Activated CD8-positive, alpha-beta memory T cell treated with anti-CD3 and anti-CD28 coated beads for 1 hour (primary cell): Measurements from ENCODE around the gene SCAF4.
"Not testable (repeated sequence)": the region's sequence is repeated elsewhere in the genome, so short reads cannot be mapped to it uniquely, and the experiment has no call there.

Source experiments
- DNase-seq, 2 donors: peaks; one replicate each; pipeline ENCODE4 v3.0.0-alpha.2; 2020; ENCODE audit warnings: low read depth in 1 of 2; ENCODE audit errors: extremely low read depth in 1 of 2

SCAF4 gene, protein sequence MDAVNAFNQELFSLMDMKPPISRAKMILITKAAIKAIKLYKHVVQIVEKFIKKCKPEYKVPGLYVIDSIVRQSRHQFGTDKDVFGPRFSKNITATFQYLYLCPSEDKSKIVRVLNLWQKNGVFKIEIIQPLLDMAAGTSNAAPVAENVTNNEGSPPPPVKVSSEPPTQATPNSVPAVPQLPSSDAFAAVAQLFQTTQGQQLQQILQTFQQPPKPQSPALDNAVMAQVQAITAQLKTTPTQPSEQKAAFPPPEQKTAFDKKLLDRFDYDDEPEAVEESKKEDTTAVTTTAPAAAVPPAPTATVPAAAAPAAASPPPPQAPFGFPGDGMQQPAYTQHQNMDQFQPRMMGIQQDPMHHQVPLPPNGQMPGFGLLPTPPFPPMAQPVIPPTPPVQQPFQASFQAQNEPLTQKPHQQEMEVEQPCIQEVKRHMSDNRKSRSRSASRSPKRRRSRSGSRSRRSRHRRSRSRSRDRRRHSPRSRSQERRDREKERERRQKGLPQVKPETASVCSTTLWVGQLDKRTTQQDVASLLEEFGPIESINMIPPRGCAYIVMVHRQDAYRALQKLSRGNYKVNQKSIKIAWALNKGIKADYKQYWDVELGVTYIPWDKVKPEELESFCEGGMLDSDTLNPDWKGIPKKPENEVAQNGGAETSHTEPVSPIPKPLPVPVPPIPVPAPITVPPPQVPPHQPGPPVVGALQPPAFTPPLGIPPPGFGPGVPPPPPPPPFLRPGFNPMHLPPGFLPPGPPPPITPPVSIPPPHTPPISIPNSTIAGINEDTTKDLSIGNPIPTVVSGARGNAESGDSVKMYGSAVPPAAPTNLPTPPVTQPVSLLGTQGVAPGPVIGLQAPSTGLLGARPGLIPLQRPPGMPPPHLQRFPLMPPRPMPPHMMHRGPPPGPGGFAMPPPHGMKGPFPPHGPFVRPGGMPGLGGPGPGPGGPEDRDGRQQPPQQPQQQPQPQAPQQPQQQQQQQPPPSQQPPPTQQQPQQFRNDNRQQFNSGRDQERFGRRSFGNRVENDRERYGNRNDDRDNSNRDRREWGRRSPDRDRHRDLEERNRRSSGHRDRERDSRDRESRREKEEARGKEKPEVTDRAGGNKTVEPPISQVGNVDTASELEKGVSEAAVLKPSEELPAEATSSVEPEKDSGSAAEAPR

DNA sequence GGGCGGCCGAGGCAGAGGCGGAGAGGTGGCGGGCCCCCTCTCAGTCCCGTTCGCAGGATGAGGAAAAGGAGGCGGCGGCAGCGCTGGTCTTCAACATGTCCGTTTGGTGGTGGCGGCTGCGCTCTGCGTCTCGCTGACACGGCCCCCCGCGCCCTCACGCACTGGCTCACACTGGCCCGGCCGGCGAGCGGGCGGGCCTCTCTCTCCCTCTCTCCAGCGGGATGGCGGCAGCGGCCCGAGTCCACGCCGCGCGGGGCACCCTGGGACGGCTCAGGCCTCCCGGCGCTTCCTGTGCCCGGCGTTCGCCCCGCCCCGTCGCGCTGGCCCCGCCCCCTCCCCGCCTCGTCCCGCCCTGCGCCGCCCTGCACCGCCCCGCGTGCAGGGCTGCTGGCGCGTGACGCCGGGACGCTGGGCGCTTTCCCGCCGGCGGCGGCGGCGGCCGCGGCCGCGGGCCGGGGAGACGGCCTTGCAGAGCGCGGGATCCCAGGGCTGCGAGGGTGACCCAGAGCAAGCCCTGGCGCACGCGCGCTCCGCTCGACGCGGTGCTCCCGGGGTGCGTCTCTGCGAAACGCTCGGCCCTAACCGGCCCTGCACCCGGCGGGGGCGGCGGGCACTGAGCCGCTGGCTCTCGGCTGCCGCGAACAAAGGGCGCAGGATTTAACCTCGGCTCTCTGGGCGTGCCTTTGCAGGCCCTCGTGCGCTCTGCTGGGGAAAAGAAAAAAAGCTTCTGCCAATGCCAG, at the start of gene SCAF4:
Gene SCAF4 (minus strand): TSS at position 262 of the 740 bp plus-strand sequence. CDS start 426 bp downstream, outside the sequence.
- peak in 1 of 2 donors; percentile 74 for DNase-seq

DNA sequence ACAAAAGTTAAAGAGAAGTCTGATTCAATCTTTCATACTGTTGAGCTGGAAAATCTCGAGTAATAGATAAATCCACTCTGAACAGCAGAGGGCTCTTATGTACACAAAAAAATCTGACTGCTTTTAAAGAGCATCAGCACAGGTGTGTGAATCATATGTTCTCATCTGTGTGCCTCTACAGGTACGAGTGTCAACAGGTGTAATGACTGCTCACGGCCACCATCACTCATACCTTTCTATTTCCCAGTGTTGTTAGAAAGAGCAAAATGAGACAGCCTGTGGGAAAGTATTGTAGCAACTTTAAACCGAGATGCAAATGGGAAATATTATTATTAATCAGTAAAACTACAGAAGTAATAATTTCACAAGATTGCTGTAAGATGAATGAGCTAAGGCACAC, 49.0 kb upstream of the SCAF4 start:
- DNase-seq, result no peak

DNA sequence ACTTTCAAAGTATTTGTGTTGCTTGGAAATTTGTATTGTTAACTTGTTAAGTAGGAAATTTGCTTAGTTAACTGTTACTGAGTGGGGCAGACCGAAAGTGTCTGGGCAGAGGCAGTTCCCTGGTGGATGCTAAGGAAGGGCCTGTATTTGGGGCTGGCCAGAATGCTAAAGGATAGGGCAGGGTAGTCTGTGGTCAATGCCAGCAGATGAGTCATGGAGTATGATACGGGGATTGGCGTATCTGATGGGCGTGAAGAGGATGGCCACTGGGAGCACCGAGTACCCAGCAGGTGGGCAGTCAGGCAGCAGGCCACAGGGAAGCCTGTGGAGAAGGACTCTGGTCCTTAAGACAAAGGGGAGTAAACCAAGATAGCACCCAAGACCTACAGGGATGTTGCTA, 46.6 kb upstream of the SCAF4 start:
- no peak for DNase-seq

DNA sequence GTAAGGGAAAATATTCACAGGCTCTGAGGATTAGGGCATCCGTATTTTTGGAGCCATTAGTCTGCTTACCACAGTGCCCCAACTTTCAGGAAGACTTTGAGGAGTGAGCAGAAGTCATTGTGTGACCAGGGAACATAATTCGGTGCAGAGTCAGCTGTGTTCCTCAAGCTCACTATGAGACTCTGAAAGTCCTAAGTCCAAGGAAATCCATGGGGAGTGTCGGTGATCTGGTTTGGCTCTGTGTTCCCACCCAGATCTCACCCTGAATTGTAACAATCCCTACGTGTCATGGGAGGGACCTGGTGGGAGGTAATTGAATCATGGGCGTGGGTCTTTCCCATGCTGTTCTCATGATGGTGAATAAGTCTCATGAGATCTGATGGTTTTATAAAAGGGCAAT, 45.9 kb upstream of the SCAF4 start:
- DNase-seq, result no peak

DNA sequence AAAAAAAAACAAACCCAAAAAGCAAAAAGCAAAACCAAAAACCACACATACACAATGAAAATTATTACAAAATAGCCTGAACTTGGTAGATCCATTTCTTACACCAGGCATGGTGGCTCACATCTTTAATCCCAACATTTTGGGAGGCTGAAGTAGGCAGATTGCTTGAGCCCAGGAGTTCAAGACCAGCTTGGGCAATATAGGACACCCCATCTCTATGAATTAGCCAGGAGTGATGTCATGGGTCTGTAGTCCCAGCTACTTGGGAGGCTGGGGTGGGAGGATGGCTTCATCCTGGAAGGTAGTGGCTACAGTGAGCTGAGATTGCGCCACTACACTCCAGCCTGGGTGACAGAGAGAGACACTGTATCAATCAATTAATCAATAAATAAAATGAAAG, 42.1 kb upstream of the SCAF4 start:
- no peak for DNase-seq

DNA sequence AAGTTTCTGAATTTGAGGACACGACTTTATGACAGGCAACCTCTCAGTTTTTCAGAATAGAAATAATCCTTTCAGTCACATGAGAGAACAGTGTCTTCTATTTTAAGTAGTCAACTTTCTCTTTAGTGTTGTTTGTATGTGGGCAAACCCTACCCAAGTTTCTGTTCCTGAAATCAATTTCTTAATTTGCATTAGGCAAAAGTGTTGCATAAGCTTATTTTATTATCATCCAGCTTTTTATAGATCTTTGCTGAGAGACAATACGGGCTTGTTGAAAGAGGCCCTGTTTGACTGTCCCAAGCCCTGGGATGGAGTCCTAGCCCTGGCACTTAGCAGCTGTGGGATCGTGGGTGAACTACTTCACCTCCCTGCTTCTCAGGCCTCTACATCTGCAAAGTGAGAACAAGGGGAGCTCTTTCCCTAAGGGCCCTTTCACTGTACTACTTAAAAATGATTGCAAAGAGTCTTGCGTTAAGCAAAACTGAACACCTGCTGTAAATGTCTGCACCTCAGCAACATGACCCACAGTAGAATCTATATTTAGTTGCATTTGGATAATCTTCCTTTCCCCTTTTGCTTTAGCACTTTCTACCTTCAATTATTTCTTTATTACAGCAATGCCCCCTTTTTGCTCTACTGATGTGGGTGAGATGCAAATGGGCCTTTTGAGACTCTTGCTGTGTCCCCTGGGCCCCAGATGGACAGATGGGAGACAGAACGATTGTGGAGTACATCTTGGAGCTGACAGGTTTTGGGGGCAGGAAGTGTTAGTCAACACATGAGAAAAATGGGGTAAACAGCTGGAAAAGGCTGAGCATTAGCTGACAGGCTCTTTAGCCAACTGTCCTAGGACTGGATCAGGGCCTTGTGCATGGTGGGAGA, 41.0 kb upstream of the SCAF4 start:
- DNase-seq, result no peak

DNA sequence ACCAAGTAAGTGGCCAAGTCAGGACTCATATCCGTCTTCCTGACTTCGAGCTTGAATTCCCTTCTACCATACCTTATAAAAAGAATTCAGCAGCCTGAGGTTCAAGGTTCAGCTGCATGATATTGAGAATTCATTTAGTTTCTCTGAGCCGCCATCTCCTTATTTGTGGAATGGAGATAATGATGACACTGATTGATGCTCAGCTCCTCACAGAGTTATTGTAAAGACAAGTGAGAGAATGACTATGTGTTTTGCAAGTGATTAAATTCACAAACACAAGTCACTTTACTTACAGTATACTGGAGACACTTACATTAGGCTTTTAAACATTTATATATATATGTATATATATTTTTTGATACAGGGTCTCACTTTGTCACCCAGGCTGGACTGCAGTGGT, 39.8 kb upstream of the SCAF4 start:
- no peak for DNase-seq

DNA sequence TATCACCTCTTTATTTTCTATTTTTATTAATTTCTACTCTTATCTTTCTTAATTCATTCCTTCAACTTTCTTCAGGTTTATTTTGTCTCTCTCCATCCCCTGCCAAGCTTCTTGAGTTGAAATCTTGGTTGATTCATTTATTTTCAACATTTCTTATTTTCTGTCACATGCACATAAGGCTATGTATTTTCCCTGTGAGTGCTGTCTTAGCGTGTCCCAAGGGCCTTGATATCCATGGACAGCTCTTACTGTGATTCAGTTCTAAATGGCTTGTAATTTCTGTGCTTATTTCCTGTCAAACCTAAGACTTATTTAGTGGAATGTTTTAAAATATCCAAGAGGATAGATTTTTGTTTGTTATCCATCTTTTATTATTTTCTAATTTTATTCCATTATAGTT, 36.8 kb upstream of the SCAF4 start:
- DNase-seq, result no peak

DNA sequence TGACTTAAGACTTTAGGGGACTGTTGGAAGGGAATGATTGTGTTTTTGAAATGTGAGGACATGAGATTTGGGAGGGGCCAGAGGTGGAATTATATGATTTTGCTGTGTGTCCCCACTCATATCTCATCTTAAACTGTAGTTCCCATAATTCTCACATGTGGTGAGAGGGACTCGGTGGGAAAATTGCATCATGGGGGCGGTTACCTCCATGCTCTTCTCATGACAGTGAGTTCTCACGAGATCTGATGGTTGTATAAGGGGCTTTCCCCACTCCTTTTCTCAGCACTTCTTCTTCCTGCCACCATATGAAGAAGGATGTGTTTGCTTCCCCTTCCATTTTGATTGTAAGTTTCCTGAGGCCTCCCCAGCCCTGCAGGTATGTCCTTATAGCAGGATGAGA, 35.0 kb upstream of the SCAF4 start:
- DNase-seq, result no peak

DNA sequence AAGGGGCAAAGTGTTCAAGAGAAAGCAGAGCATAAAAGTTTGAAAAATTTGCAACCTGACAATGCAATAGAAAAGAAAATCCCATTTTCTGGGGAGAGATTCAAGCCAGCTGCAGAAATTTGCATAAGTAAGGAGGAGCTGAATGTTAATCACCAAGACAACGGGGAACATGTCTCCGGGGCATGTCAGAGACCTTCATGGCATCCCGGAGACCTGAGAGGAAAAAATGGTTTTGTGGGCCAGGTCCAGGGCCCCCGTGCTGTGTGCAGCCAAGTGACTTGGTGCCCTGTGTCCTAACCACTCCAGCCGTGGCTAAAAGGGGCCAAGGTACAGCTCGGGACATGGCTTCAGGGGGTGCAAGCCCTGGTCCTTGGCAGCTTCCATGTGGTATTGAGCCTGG, 33.9 kb upstream of the SCAF4 start:
- DNase-seq, result not testable (repeated sequence)

DNA sequence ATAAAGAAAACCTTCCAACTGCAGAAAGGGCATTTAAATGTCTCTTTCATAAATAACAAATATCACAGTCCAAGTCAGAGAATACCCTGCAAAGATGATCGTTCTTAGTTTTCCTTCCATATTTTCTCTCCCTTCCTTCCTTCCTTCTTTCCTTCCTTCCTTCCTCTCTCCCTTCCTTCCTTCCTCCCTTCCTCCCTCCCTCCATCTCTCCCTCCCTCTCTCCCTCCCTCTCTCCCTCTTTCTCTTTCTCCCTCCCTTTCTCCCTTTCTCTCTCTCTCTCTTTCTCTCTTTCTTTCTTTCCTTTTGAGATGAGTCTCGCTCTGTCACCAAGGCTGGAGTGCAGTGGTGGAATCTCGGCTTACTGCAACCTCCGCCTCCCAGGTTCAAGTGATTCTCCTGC, 29.0 kb upstream of the SCAF4 start:
- no peak for DNase-seq

DNA sequence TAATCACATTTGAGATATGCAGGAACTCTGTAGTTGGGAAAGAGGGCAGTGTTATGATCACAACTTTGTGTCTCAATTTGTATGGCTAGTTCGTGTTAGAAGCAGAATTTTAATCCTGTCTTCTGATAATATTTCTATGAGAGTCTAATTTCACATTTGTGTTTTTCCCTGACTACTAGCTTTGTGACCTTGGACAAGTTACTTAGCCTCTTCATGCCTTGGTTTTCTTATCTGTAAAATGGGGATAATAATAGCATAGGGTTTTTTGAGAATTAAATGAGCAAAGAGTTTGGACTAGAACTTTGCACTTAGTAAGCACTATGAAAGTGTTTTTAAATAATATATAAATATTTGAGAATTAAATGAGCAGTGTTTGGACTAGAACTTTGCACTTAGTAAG, 24.9 kb upstream of the SCAF4 start:
- DNase-seq, result no peak

DNA sequence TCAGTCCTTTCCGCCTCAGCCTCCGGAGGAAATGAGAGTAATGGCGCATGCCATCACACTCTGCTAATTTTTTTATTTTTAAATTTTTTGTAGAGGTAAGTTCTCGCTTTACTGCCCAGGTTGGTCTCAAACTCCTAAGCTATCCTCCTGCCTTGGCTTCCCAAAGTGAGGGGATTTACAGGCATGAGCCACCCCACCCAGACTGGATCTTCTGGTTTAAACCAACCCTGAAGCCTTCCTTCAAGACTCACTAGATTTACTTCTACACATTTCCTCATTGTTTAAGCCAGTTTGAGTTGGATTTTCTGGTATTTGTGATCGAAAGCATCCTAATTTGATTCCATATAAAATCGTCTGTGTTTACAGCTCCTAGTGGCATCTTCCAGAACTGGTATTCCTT, 23.1 kb upstream of the SCAF4 start:
- no peak for DNase-seq

DNA sequence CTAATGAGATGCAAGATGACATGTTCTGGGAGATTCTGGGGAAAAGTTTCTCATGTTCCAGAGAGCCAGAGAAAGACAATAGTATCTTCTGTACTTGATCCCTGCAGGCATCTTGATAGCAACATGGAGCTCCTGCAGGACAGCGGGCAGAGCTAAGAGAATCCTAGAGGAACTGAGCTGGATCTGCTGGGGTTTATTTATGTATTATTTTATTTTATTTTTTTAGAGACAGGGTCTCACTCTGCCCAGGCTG, 22.7 kb upstream of the SCAF4 start:
- DNase-seq, result no peak

DNA sequence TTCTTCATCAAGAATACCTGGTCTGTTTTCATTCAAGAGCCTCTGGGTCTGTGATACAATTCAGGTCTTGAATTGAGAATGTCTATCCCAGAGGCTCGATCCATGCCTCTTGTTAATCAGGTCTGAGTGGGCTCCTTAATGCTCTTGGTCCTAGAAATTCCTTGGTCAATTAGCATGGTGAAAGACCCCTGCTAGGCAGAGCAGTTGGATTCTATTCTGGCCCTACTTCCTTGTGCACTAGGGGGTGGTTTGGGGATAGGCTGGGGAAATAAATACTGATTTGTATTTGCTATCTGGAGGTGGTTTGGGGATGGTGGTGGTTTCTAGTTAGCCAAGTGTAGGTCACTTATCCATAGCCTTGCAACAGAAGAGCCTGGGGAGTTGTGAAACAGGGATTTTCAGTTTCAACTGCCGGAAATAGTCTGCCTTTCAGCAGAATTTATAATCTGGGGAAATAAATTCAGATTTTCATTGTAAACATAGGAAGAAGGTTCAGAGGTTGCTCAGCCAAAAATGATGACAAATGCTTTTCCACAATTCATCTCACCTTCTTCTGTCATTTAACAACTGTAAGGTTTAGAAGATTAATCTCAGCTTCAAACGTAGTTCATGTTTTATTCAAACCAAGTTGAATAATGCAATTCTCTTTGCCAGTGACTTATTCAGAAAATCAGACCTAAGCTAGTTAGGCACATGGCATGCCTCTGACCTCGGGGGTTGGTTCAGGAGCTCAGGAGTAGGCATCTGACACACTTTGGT, 22.2 kb upstream of the SCAF4 start:
- no peak for DNase-seq

DNA sequence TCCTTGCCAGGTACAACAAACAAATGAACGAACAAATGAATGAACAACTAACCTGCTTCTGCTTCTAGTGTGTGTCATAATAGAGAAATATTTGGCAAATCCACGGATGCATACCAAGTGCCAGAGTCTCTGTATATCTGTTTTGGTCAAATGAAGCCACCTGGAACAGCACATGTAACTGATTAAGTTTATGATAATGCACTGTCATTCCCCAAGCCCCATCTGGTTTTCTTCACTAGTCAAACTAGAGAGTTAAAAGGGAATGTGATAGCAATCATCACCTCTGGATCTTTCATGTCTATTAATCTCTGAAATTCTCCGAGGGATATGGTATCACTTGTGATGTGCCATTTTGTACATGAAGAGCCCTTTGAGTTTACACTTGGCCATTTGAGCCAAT, 21.0 kb upstream of the SCAF4 start:
- no peak for DNase-seq

DNA sequence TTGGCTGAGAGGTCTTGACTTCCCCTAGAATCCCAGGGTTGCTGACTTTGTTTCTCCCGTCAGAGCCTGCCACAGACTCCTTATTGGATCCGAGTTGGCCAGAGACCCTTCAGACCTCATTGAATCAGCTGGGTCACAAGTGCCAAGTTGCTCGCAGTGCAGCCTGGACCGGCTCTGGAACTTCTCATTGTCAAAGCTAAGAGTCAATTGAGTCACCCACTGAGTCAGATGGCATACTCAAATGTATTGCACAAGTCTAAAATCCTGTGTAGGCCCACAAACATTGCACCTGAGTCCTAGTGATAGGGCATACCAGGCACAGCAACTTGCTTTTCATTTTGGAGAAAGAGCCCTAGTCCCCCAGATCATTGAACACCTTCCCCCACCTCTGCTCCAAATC, 20.4 kb upstream of the SCAF4 start:
- no peak for DNase-seq

DNA sequence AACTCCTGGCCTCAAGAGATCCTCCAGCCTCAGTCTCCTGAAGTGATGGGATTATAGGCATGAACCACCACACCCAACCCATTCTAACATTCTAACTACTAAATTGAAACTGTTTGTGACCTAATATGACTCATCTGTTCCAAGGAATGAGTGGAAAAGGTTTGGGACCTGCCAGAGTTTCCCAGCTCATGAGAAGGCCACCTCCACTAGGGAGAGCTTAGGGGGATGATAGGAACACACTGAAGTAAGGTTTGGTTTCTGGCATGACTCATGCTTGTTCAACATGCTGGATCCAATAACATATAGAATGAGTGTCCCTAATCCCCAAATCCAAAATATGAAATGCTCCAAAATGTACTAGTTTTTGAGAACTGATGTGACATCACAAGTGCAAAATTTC, 18.9 kb upstream of the SCAF4 start:
- no peak for DNase-seq

DNA sequence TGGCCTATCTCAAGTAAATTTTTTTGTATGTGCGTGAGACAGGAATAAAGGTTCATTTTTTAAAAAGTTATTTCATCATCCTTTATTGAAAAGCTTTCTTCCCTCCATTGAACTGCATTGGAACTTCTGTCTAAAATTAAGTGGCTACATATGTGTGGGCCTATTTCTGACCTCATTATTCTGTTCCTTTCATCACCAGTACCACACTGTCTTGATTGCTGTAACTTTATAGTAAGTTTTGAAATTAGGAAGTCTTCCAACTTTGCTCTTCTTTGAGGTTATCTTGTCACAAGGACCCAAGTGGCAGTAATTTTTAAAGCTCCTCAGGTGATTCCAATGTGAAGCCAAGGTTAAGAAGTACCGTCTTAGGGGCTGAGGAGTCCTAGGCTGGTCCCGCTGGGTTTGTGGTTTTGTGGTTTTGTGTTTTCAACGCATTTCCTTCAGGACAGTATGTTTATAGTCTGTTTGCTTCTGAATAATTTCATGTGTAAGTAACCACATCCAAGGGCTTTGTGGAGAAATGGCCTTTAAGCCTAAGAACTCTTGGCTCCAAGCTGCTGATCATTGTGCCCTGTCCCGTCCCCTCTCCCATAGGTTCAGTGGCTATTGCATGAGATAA, 12.4 kb upstream of the SCAF4 start:
- no peak for DNase-seq
